Skeletal muscle tissue (tissue), 4 donors: Measurements from ENCODE around the gene ARHGAP10. TPM values are rescaled to one million over a fixed set of nuclear protein-coding genes. Genes with fewer than 3 reads are reported as not detected.
A peak's percentile ranks its signal among the peaks of the same experiment; 100 is the strongest.

ENCODE experiments used
- H3K27ac ChIP-seq: one replicate; pipeline ENCODE4 v1.7.0; 2013; ENCODE audit warnings: mild to moderate bottlenecking, low read depth, low read length, inconsistent platforms
- H3K27me3 ChIP-seq, 3 donors: one replicate each; pipeline ENCODE4 v1.7.0; 2013; ENCODE audit warnings: low read length in 3 of 3; ENCODE audit not compliant: control insufficient read depth in 3 of 3, insufficient read depth in 3 of 3
- H3K36me3 ChIP-seq, 3 donors: one replicate each; pipeline ENCODE4 v1.7.0; 2013; ENCODE audit warnings: low read length in 3 of 3; ENCODE audit not compliant: control insufficient read depth in 3 of 3, insufficient read depth in 3 of 3
- H3K4me1 ChIP-seq, 3 donors: one replicate each; pipeline ENCODE4 v1.7.0; 2013; ENCODE audit warnings: low read length in 3 of 3, mild to moderate bottlenecking in 3 of 3; ENCODE audit not compliant: control insufficient read depth in 3 of 3, insufficient read depth in 3 of 3
- H3K4me3 ChIP-seq, 3 donors: one replicate each; pipeline ENCODE4 v1.7.0; 2013; ENCODE audit warnings: low read length in 3 of 3
- H3K9ac ChIP-seq, 3 donors: one replicate each; pipeline ENCODE4 v1.7.0; 2013; ENCODE audit warnings: low read length in 3 of 3, mild to moderate bottlenecking in 3 of 3, moderate library complexity in 2 of 3, low read depth in 1 of 3
- H3K9me3 ChIP-seq, 3 donors: one replicate each; pipeline ENCODE4 v1.7.0; 2013; ENCODE audit warnings: low read length in 3 of 3; ENCODE audit not compliant: control insufficient read depth in 3 of 3
- total RNA-seq: library from RNA; depleted of rRNA; stranded (reverse); fragments of >200 nt; gene quantifications from one replicate; pipeline ENCODE4 v1.2.3, GENCODE V29; 2014
- donor health status: Osteomylitis.

Gene ARHGAP10
- total RNA-seq, 1 donor from 2014 or later: 88.7 TPM

- Histone ChIP-seq H3K36me3 (peaks cover 0 to 22% (median 13%) of the 10 kb centered on the region in 3 donors), H3K4me1 (no peaks in the 10 kb centered on the region), H3K27me3 (no peaks in the 10 kb centered on the region), H3K27ac (no peak overlapping the region), H3K4me3 (no peak overlapping the region), H3K9ac (no peak overlapping the region), H3K9me3 (no peaks in the 10 kb centered on the region)
Observed at GRCh38 chr4:147943159-147943638, 211.3 kb downstream of the ARHGAP10 start.

DNA sequence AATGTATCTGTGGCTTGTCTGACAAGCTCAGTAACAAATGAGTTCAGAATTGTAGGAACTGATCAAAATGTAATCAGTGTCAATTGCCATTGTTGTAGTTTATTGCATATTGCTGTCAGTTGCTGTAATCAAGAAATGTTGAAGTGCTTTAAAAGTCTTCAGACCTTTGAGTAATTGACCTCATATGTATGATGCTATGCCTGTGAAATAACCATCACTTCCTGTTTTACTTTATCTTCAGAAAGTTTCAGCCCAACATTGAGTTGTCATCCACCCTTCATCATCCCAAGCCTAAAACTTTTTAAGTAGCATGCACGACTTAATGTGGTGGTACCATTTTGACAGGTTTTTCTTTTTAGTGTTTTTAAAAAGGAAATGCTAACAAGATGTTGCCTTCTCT, 212.4 kb downstream of the ARHGAP10 start:
- no peaks in the 10 kb centered on the region for H3K4me1 ChIP-seq
- no peaks in the 10 kb centered on the region for H3K9me3 ChIP-seq
- H3K4me3 ChIP-seq: no peak overlapping the region
- H3K27me3 ChIP-seq: no peaks in the 10 kb centered on the region
- no peak overlapping the region for H3K27ac ChIP-seq
- H3K36me3 ChIP-seq: peaks cover 0 to 22% (median 13%) of the 10 kb centered on the region in 3 donors
- H3K9ac ChIP-seq: no peak overlapping the region

DNA sequence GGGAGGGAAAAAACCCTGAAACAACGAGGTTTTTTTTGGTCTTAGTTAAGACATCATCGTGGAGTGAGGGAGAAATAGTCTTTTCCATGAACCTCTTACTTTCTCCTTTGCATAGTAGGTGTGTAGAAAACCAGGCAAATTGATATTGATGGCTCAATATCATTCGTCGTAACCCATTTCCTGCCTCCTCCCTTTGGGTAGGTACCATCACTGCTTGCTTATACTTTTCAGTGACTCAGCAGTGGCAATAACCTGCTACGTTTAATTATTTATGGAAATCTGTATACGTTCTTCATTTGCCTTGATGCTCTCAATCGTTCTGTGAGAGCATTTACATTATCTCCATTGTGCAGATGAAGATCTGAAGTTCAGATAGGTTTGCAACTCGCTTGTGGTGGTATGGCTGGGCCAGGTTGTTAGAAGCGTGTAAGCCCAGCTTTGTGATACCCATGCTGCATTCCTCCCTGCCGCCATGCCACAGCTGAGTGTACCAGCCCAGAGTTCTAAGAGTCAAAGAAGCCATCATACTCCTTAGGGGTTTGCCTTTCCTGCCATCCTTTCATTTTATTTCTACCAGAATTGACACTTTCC, 212.9 kb downstream of the ARHGAP10 start:
- Histone ChIP-seq H3K9ac (no peak overlapping the region), H3K4me1 (no peaks in the 10 kb centered on the region), H3K9me3 (no peaks in the 10 kb centered on the region), H3K27me3 (no peaks in the 10 kb centered on the region), H3K27ac (no peak overlapping the region), H3K36me3 (peaks cover 2 to 26% (median 13%) of the 10 kb centered on the region in 3 donors), H3K4me3 (no peak overlapping the region)

- Histone ChIP-seq H3K27me3 (no peaks in the 10 kb centered on the region), H3K36me3 (peaks cover 2 to 18% (median 13%) of the 10 kb centered on the region in 3 donors), H3K27ac (no peak overlapping the region), H3K9me3 (no peaks in the 10 kb centered on the region), H3K4me1 (no peaks in the 10 kb centered on the region), H3K9ac (no peak overlapping the region), H3K4me3 (no peak overlapping the region)
Observed at GRCh38 chr4:147948336-147948735, 216.4 kb downstream of the ARHGAP10 start.

- Histone ChIP-seq H3K9me3 (no peaks in the 10 kb centered on the region), H3K27ac (no peak overlapping the region), H3K9ac (no peak overlapping the region), H3K4me1 (no peaks in the 10 kb centered on the region), H3K27me3 (no peaks in the 10 kb centered on the region), H3K36me3 (peaks cover 2 to 18% (median 8%) of the 10 kb centered on the region in 3 donors), H3K4me3 (no peak overlapping the region)
Observed at GRCh38 chr4:147950261-147950660, 218.4 kb downstream of the ARHGAP10 start.

DNA sequence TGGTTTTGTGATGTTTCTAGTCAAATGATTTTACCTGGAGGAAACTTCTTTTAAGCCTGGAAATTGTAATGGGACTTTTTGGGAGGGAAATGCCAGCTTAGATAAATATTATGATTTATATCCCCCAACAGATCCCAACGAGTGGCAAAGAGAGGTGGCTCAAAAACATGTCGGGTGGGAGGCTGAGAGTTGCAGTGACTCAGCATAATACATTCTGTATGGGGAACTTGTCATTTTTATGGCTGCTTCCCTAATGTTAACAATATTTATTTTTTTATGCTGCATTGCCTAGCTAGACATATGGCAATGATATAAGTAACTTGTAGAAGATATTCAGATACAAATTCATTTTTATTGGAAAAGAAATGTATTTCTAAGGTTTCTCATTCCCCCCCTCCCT, 219.0 kb downstream of the ARHGAP10 start:
- Histone ChIP-seq H3K36me3 (peaks cover 2 to 16% (median 8%) of the 10 kb centered on the region in 3 donors), H3K27me3 (no peaks in the 10 kb centered on the region), H3K4me1 (no peaks in the 10 kb centered on the region), H3K9me3 (no peaks in the 10 kb centered on the region), H3K27ac (no peak overlapping the region), H3K9ac (no peak overlapping the region), H3K4me3 (no peak overlapping the region)

GRCh38 chr4:147954850-147955249, 223.0 kb downstream of the ARHGAP10 start:
- Histone ChIP-seq H3K4me3 (no peak overlapping the region), H3K9me3 (no peaks in the 10 kb centered on the region), H3K27me3 (no peaks in the 10 kb centered on the region), H3K4me1 (peaks cover 10 to 17% (median 12%) of the 10 kb centered on the region in 3 donors), H3K27ac (no peak overlapping the region), H3K36me3 (peaks cover 0 to under 1% (median 0%) of the 10 kb centered on the region in 3 donors), H3K9ac (no peak overlapping the region)

GRCh38 chr4:147955827-147956558, 224.1 kb downstream of the ARHGAP10 start:
- no peak overlapping the region for H3K9ac ChIP-seq
- no peaks in the 10 kb centered on the region for H3K9me3 ChIP-seq
- no peaks in the 10 kb centered on the region for H3K27me3 ChIP-seq
- peaks cover 10 to 17% (median 12%) of the 10 kb centered on the region in 3 donors for H3K4me1 ChIP-seq
- H3K36me3 ChIP-seq: no peaks in the 10 kb centered on the region
- no peak overlapping the region for H3K4me3 ChIP-seq
- H3K27ac ChIP-seq: no peak overlapping the region

DNA sequence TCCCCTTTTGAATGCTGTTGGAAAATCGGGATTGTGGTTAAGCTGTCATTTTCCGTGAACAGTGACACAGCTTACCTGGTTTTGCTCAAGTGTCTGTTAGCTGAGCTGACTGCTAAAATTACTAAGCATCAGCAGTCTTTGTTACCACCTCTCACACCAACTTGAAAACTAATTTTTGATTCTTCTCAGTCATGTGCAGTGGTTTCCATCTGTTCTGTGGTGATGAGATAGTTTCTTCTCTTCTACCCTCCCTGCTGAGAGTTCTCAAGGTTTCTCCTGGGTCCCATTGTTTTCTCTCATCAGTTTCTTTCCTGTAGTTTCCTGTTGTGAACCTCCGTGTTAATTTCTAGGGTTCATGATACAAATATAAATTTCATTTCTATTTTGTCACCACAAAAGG, 225.6 kb downstream of the ARHGAP10 start:
- Histone ChIP-seq H3K4me3 (no peak overlapping the region), H3K27me3 (no peaks in the 10 kb centered on the region), H3K9ac (no peak overlapping the region), H3K9me3 (no peaks in the 10 kb centered on the region), H3K36me3 (no peaks in the 10 kb centered on the region), H3K27ac (no peak overlapping the region), H3K4me1 (peaks cover 10 to 17% (median 12%) of the 10 kb centered on the region in 3 donors)

DNA sequence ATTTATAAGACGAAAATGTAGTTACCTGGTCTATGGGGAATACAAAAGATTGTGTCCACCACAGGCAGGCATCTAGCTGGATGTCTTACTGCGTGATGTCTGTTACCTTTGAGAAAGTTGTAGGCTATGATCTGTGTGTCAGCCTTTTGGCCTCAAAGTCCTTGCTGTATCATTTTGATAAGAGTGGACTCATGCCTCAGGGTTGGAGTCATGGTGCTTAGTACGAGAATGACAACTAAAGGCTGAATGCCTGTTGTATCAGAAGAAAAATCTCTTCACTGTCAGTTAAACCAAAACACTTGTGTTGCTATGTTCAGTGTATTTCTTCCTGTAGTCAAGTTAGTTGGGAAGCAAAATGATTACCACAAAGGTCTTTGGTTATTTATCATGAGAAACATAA, 226.2 kb downstream of the ARHGAP10 start:
- H3K36me3 ChIP-seq: no peaks in the 10 kb centered on the region
- no peak overlapping the region for H3K9ac ChIP-seq
- peaks cover 10 to 17% (median 12%) of the 10 kb centered on the region in 3 donors for H3K4me1 ChIP-seq
- no peak overlapping the region for H3K4me3 ChIP-seq
- peak overlapping the region; percentile 52 for H3K27ac ChIP-seq
- H3K9me3 ChIP-seq: no peaks in the 10 kb centered on the region
- H3K27me3 ChIP-seq: no peaks in the 10 kb centered on the region
